ENCODE results near the gene POM121L2. TPM values are rescaled to one million over a fixed set of nuclear protein-coding genes. Genes with fewer than 3 reads are reported as not detected.

POM121L2 gene
- total and polyA plus RNA-seq, 9 of the 15 experiments (the other 6 are each of a cell fraction or from before 2014, with no cell fraction given) = 0.23 to 0.45 TPM; not detected in 7

DNA sequence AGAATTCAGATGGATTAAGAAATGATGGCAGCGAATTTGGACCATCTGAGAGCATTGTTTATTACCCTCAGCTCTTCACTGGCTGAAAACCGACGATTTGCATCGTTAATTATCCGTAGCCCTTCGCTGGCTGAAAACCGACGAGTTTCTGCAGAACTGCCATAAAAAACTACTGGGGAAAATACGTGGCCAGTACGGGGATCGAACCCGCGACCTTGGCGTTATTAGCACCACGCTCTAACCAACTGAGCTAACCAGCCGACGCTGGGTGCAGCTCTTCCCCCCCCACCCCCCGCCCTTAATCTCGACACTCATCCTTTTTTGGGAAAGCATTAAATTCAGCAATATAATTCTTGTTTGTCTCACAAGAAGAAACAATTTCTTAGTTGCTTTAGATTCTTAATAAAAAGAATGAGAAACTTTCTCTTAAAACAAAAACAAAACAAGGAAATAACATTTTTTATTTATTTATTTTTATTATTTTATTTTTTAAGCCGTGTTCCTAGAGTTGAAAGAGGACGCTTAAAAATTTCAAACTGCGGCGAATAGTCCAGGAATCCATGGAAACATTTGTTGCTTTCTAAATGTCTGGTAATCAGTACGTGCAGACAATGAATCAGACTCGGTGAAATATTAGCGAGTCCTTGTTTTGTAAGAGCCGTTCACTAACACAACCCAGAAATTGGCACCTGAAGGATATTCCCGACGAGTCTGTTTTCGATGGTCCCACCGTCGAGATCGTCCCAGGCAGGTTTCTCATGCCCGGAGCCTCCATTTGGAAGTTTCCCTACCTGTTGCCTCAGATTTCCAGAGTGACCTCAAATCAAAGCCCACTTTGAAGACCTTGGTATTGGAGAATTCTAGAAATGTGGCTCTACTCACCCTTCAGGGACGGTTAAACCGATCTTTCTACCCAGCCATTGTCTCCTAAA lies 36.8 kb downstream of the POM121L2 start (continued):
- TF ChIP-seq ZNF79 (CRISPR knock-in tag; IDR thresholded peaks at IDR 0.05; ENCODE audit: low read depth) (no peak), KAT8 (IDR thresholded peaks at IDR 0.05; ENCODE audit: low read depth) (no peak), ZZZ3 (IDR thresholded peaks at IDR 0.05) (no peak), MXI1 (IDR thresholded peaks at IDR 0.05; ENCODE audit: low read depth, low read length) (no peak), CBX3 (IDR thresholded peaks at IDR 0.05; ENCODE audit: borderline replicate concordance in 1 of 2, low read length in 2 of 2) (peak in 1 of 2 experiments; percentile 55; a peak in 1 of 3 replicates), SETDB1 (IDR thresholded peaks at IDR 0.05; ENCODE audit: low read length) (no peak), STAG1 (CRISPR knock-in tag; IDR thresholded peaks at IDR 0.05; ENCODE audit: borderline replicate concordance) (no peak), ZNF408 (CRISPR knock-in tag; IDR thresholded peaks at IDR 0.05; ENCODE audit: low read depth) (no peak), NR2C2 (CRISPR knock-in tag; IDR thresholded peaks at IDR 0.05) (no peak), NR2C2 (tag; IDR thresholded peaks at IDR 0.05) (no peak), TAF9B (IDR thresholded peaks at IDR 0.05; ENCODE audit: partially characterized antibody) (no peak), ZSCAN29 (IDR thresholded peaks at IDR 0.05) (0 out of 2 replicates have a peak, but pooled peaks have one; percentile 24), PML (IDR thresholded peaks at IDR 0.05; ENCODE audit: low read length) (no peak), TAL1 (IDR thresholded peaks at IDR 0.05) (no peak), FOXO4 (CRISPR knock-in tag; IDR thresholded peaks at IDR 0.05) (no peak), BMI1 (IDR thresholded peaks at IDR 0.05; ENCODE audit: low read length) (no peak), KDM1A (IDR thresholded peaks at IDR 0.05) (peak in 1 of 2 experiments; percentile 66; a peak in 2 of 4 replicates), ELF2 (CRISPR knock-in tag; IDR thresholded peaks at IDR 0.05) (no peak), HES1 (IDR thresholded peaks at IDR 0.05; ENCODE audit: low read depth) (peak; percentile 46; the same call in 1 of the 2 replicates), MTF1 (CRISPR knock-in tag; IDR thresholded peaks at IDR 0.05; ENCODE audit: borderline replicate concordance) (no peak), SRSF1 (IDR thresholded peaks at IDR 0.05; ENCODE audit: low read depth, low read length) (no peak), SRF (CRISPR knock-in tag; IDR thresholded peaks at IDR 0.05) (0 out of 4 replicates have a peak, but pooled peaks of 1 of the 2 experiments have one; percentile 45)
- TF ChIP-seq, protein P1, sequence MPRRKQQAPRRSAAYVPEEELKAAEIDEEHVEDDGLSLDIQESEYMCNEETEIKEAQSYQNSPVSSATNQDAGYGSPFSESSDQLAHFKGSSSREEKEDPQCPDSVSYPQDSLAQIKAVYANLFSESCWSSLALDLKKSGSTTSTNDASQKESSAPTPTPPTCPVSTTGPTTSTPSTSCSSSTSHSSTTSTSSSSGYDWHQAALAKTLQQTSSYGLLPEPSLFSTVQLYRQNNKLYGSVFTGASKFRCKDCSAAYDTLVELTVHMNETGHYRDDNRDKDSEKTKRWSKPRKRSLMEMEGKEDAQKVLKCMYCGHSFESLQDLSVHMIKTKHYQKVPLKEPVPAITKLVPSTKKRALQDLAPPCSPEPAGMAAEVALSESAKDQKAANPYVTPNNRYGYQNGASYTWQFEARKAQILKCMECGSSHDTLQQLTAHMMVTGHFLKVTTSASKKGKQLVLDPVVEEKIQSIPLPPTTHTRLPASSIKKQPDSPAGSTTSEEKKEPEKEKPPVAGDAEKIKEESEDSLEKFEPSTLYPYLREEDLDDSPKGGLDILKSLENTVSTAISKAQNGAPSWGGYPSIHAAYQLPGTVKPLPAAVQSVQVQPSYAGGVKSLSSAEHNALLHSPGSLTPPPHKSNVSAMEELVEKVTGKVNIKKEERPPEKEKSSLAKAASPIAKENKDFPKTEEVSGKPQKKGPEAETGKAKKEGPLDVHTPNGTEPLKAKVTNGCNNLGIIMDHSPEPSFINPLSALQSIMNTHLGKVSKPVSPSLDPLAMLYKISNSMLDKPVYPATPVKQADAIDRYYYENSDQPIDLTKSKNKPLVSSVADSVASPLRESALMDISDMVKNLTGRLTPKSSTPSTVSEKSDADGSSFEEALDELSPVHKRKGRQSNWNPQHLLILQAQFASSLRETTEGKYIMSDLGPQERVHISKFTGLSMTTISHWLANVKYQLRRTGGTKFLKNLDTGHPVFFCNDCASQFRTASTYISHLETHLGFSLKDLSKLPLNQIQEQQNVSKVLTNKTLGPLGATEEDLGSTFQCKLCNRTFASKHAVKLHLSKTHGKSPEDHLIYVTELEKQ (CRISPR knock-in tag; IDR thresholded peaks at IDR 0.05) = no peak
- TF ChIP-seq, protein P2, sequence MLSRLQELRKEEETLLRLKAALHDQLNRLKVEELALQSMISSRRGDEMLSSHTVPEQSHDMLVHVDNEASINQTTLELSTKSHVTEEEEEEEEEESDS (CRISPR knock-in tag; IDR thresholded peaks at IDR 0.05) = no peak
